Measurements from ENCODE around the gene INPPL1.

DNA sequence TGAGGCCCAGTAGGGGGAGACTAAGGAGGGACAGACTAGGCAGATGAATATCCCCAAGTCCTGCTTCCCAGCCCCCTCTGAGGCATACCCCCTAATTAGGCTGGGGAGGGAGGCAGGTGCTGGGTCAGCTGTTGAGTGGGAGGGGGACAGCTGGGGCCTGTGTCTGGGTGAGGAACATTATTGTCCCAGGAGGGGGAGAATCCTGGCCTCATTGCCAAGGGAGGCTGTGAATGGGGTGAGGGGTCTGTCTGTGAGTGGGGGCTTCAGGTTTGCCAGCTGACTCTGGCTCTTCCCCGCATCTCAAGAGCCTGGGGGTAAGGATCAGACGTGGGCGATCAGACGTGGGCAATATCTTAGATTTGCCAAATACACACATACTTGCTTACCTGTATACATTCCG, 2.1 kb downstream of the INPPL1 start:
- TF ChIP-seq, protein P1, sequence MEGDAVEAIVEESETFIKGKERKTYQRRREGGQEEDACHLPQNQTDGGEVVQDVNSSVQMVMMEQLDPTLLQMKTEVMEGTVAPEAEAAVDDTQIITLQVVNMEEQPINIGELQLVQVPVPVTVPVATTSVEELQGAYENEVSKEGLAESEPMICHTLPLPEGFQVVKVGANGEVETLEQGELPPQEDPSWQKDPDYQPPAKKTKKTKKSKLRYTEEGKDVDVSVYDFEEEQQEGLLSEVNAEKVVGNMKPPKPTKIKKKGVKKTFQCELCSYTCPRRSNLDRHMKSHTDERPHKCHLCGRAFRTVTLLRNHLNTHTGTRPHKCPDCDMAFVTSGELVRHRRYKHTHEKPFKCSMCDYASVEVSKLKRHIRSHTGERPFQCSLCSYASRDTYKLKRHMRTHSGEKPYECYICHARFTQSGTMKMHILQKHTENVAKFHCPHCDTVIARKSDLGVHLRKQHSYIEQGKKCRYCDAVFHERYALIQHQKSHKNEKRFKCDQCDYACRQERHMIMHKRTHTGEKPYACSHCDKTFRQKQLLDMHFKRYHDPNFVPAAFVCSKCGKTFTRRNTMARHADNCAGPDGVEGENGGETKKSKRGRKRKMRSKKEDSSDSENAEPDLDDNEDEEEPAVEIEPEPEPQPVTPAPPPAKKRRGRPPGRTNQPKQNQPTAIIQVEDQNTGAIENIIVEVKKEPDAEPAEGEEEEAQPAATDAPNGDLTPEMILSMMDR (IDR thresholded peaks at IDR 0.05 in 2 of 3, conservative IDR thresholded peaks at IDR 0.05 in 1 of 3; ENCODE audit: control insufficient read depth in 2 of 3, extremely low read depth in 1 of 3, insufficient read depth in 1 of 3, low read depth in 3 of 3, low read length in 3 of 3) = no peak
- TF ChIP-seq KDM1A (IDR thresholded peaks at IDR 0.05; ENCODE audit: borderline replicate concordance) = no peak
- no peak for TF ChIP-seq RB1 (IDR thresholded peaks at IDR 0.05; ENCODE audit: borderline replicate concordance)
